WTC11 (cell line): ENCODE results near the gene SLU7. TPM values are rescaled to one million over a fixed set of nuclear protein-coding genes. Genes with fewer than 3 reads are reported as not detected.

Experiments used
- ATAC-seq: fragments of 200-7000 bp; cut with Tn5 transposase; 2 replicates; pipeline ENCODE4 v1.10.0; 2021; ENCODE audit warnings: mild to moderate bottlenecking, moderate library complexity
- CTCF ChIA-PET: fragments of 300-600 bp; sonication (Branson Sonifier 250); formaldehyde crosslinking; loops from one replicate; lab custom pipeline; 2021; ENCODE audit warnings: antibody characterized with exemption; lab: Charles Lee
- POLR2A ChIA-PET: fragments of 350-600 bp; sonication (Branson Sonifier 250); formaldehyde crosslinking; loops from one replicate; lab custom pipeline; 2021; ENCODE audit warnings: antibody characterized with exemption; lab: Charles Lee
- DNase-seq: peaks from one replicate; pipeline ENCODE4 v3.0.0; 2021; ENCODE audit warnings: low spot score
- H3K27ac Mint-ChIP-seq: 2 replicates; pipeline ENCODE4 v1.8.0; 2021; ENCODE audit warnings: mixed read lengths
- H3K27me3 Mint-ChIP-seq: 2 replicates; pipeline ENCODE4 v1.8.0; 2021; ENCODE audit warnings: low read depth, mild to moderate bottlenecking, moderate library complexity, mixed read lengths
- H3K36me3 Mint-ChIP-seq: 2 replicates; pipeline ENCODE4 v1.8.0; 2021; ENCODE audit warnings: mixed read lengths
- H3K4me1 Mint-ChIP-seq: 2 replicates; pipeline ENCODE4 v1.8.0; 2022; ENCODE audit warnings: mixed read lengths
- H3K4me3 Mint-ChIP-seq: 2 replicates; pipeline ENCODE4 v1.8.0; 2021; ENCODE audit warnings: mild to moderate bottlenecking, moderate library complexity, mixed read lengths
- H3K9me3 Mint-ChIP-seq: 2 replicates; pipeline ENCODE4 v1.8.0; 2021; ENCODE audit warnings: mixed read lengths
- AR ChIP-seq: fragments of 250-450 bp; sonication (Bioruptor Pico); IDR thresholded peaks from 2 replicates; pipeline ENCODE4 v1.9.0; 2021; ENCODE audit warnings: mild to moderate bottlenecking
- ATF2 ChIP-seq: sonication (generic); formaldehyde crosslinking; IDR thresholded peaks from 2 replicates; pipeline ENCODE4 v1.8.1; 2022; ENCODE audit warnings: low read depth, missing genetic modification reagents, borderline replicate concordance
- ATF6 ChIP-seq: sonication (generic); formaldehyde crosslinking; IDR thresholded peaks from 2 replicates; pipeline ENCODE4 v1.8.1; 2023; ENCODE audit warnings: mild to moderate bottlenecking, missing genetic modification reagents
- CREM ChIP-seq: sonication (generic); formaldehyde crosslinking; IDR thresholded peaks from 2 replicates; pipeline ENCODE4 v1.8.1; 2022; ENCODE audit warnings: mild to moderate bottlenecking, missing genetic modification reagents, moderate library complexity
- EMX1 ChIP-seq: fragments of 250-450 bp; sonication (Bioruptor Pico); IDR thresholded peaks from 2 replicates; pipeline ENCODE4 v1.8.0; 2021; ENCODE audit warnings: mild to moderate bottlenecking
- GTF2I ChIP-seq: fragments of 250-450 bp; sonication (Bioruptor Pico); conservative IDR thresholded peaks from 2 replicates; pipeline ENCODE4 v1.4.0; 2021; ENCODE audit warnings: mild to moderate bottlenecking
- MXD4 ChIP-seq: fragments of 250-450 bp; sonication (Bioruptor Pico); IDR thresholded peaks from 2 replicates; pipeline ENCODE4 v1.8.0; 2021; ENCODE audit warnings: mild to moderate bottlenecking, moderate library complexity, borderline replicate concordance
- NFATC4 ChIP-seq: fragments of 250-450 bp; sonication (Bioruptor Pico); IDR thresholded peaks from 2 replicates; pipeline ENCODE4 v1.9.0; 2021; ENCODE audit warnings: mild to moderate bottlenecking
- NR3C1 ChIP-seq: sonication (generic); formaldehyde crosslinking; conservative IDR thresholded peaks from 2 replicates; pipeline ENCODE4 v1.8.1; 2023; ENCODE audit warnings: low read depth, mild to moderate bottlenecking, missing genetic modification reagents
- SOX15 ChIP-seq: fragments of 250-450 bp; sonication (Bioruptor Pico); IDR thresholded peaks from 2 replicates; pipeline ENCODE4 v1.9.0; 2021; ENCODE audit warnings: mild to moderate bottlenecking
- STAT6 ChIP-seq: sonication (generic); formaldehyde crosslinking; conservative IDR thresholded peaks from 2 replicates; pipeline ENCODE4 v1.8.1; 2023; ENCODE audit warnings: mild to moderate bottlenecking, low read depth, missing genetic modification reagents, moderate library complexity
- TCF7 ChIP-seq: sonication (generic); formaldehyde crosslinking; IDR thresholded peaks from 2 replicates; pipeline ENCODE4 v1.8.0; 2022; ENCODE audit warnings: mild to moderate bottlenecking, low read depth, missing genetic modification reagents, moderate library complexity
- ZNF232 ChIP-seq: sonication (generic); formaldehyde crosslinking; IDR thresholded peaks from 2 replicates; pipeline ENCODE4 v1.8.0; 2022; ENCODE audit warnings: mild to moderate bottlenecking, missing genetic modification reagents
- ZNF423 ChIP-seq: fragments of 250-450 bp; sonication (Bioruptor Pico); IDR thresholded peaks from 2 replicates; pipeline ENCODE4 v2.1.2; 2022; ENCODE audit warnings: mild to moderate bottlenecking, moderate library complexity
- ZNF671 ChIP-seq: fragments of 250-450 bp; sonication (Bioruptor Pico); IDR thresholded peaks from 2 replicates; pipeline ENCODE4 v1.8.0; 2021; ENCODE audit warnings: mild to moderate bottlenecking
- total RNA-seq: library from RNA; stranded (reverse); gene quantifications from 3 replicates; pipeline ENCODE4 v1.2.3, GENCODE V29; 2021
- TF ChIP-seq, protein P1 (sequence below): sonication (generic); formaldehyde crosslinking; IDR thresholded peaks from 2 replicates; pipeline ENCODE4 v1.8.1; 2023; ENCODE audit warnings: mild to moderate bottlenecking, missing genetic modification reagents

SLU7 gene
- total RNA-seq, 1 experiment from 2014 or later = 32.5 TPM

DNA sequence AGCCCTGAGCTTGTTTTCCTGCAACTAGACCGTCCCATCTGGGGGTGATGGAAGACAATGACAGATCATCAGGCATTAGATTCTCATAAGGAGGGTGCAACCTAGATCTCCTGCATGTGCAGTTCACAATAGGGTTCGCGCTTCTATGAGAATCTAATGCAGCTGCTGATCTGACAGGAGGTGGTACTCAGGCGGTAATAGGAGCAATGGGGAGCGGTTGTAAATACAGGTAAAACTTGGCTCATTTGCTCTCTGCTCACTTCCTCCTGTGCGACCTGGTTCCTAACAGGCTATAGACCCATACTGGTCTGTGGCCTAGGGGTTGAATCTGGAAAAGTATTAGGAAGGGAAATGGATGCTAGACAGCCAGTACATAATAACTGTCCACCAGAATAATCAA is 42.5 kb upstream of the SLU7 start (continued):
- TF ChIP-seq ATF6 (no peak), MXD4 (CRISPR knock-in tag) (no peak), ATF2 (CRISPR knock-in tag) (no peak), STAT6 (no peak)

DNA sequence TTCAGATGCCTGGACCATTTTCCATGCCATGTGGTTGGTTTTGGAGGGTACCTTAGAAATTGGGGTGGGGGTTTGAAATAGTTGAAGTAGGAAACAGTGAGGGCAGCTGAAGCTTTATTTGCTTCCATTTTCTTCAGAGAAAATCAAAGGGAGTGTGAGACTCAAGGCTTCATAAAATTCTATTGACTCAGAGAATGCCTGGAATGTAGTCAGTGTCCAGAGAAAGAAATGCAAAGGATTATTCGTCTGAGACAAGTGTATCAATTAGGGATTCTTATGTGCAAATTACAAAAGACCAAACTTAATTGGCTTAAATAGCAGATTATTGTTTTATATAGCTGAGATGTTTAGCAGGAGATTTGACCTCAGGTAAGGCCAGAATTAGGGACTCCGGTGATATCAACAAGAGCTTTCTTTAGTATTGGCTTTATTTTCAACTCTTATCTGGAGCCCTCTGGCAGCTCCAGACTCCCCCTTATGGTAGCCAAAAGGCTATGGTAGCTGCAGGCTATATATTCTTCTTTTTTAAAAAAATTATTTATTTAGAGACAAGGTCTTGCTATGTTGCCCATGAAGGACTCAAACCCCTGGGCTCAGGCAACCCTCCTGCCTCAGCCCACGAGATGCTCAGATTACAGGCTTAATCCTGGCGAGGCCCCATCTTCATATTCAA is 41.6 kb upstream of the SLU7 start:
- TF ChIP-seq ZNF423 = no peak
- no peak for TF ChIP-seq GTF2I (CRISPR knock-in tag)
- no peak for TF ChIP-seq EMX1
- no peak for TF ChIP-seq TCF7 (CRISPR knock-in tag)
- TF ChIP-seq ZNF232 (CRISPR knock-in tag) = no peak
- no peak for TF ChIP-seq NFATC4 (CRISPR knock-in tag)
- TF ChIP-seq ZNF671 (CRISPR knock-in tag) = no peak
- TF ChIP-seq SOX15 (CRISPR knock-in tag) = no peak
- no peak for TF ChIP-seq NR3C1
- no peak for TF ChIP-seq AR (CRISPR knock-in tag)
- TF ChIP-seq, protein P1, sequence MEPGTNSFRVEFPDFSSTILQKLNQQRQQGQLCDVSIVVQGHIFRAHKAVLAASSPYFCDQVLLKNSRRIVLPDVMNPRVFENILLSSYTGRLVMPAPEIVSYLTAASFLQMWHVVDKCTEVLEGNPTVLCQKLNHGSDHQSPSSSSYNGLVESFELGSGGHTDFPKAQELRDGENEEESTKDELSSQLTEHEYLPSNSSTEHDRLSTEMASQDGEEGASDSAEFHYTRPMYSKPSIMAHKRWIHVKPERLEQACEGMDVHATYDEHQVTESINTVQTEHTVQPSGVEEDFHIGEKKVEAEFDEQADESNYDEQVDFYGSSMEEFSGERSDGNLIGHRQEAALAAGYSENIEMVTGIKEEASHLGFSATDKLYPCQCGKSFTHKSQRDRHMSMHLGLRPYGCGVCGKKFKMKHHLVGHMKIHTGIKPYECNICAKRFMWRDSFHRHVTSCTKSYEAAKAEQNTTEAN (CRISPR knock-in tag) = no peak
- TF ChIP-seq CREM (CRISPR knock-in tag) = no peak
- TF ChIP-seq, all 79 proteins: peak for 0
- H3K9me3 Mint-ChIP-seq = peaks cover 21% of the 10 kb centered on the region
- ATAC-seq (peak; percentile 65), DNase-seq (no peak)
- CTCF ChIA-PET = interaction anchor here (1.7 kb wide), 1 partner anchor 22 kb away, joined by 36 read pairs; no protein-coding TSS in a partner anchor
- no peaks in the 10 kb centered on the region for H3K27me3 Mint-ChIP-seq
- POLR2A ChIA-PET = no interaction called here
- no peak overlapping the region for H3K4me3 Mint-ChIP-seq
- H3K4me1 Mint-ChIP-seq = peaks cover 8% of the 10 kb centered on the region; the same call in 1 of the 2 replicates
- peaks cover 4% of the 10 kb centered on the region; the same call in 1 of the 2 replicates for H3K36me3 Mint-ChIP-seq
- peak overlapping the region; percentile 57 for H3K27ac Mint-ChIP-seq
